DND-41 (cell line): ENCODE measurements around the gene DENND1A.

ENCODE experiments used
- ATAC-seq: fragments of 200-7000 bp; cut with Tn5 transposase; 3 replicates; pipeline ENCODE4 v1.9.1; 2021; ENCODE audit warnings: low read depth; ENCODE audit not compliant: insufficient read depth
- DNase-seq: peaks from one replicate; pipeline ENCODE4 v3.0.0-alpha.2; 2020
- H2AFZ ChIP-seq: 2 replicates; pipeline ENCODE4 v1.6.0; 2012; ENCODE audit warnings: low read depth, low read length
- H3K27ac ChIP-seq: 2 replicates; pipeline ENCODE4 v1.5.1; 2012; ENCODE audit warnings: low read length, inconsistent platforms
- H3K27me3 ChIP-seq: fragments of 200-600 bp; sonication (generic); 2 replicates; pipeline ENCODE4 v1.6.0; 2012; ENCODE audit warnings: low read length, mild to moderate bottlenecking, inconsistent platforms; ENCODE audit not compliant: insufficient read depth, poor library complexity
- H3K36me3 ChIP-seq: 2 replicates; pipeline ENCODE4 v1.5.1; 2012; ENCODE audit warnings: low read length, inconsistent platforms; ENCODE audit not compliant: insufficient read depth
- H3K4me1 ChIP-seq: 2 replicates; pipeline ENCODE4 v1.5.1; 2012; ENCODE audit warnings: mild to moderate bottlenecking, low read length; ENCODE audit not compliant: insufficient read depth
- H3K4me2 ChIP-seq: 2 replicates; pipeline ENCODE4 v1.6.0; 2012; ENCODE audit warnings: mild to moderate bottlenecking, moderate library complexity, low read length, inconsistent platforms; ENCODE audit not compliant: insufficient read depth
- H3K4me3 ChIP-seq, 2 experiments: fragments of 200-600 bp in 1 of 2; shearing (Covaris generic) in 1 of 2; 2 replicates each; pipeline ENCODE4 v1.5.1; 2012 to 2016; ENCODE audit warnings: inconsistent platforms in 2 of 2, low read length in 2 of 2, mild to moderate bottlenecking in 2 of 2, low read depth in 1 of 2, moderate library complexity in 1 of 2
- H3K79me2 ChIP-seq: 2 replicates; pipeline ENCODE4 v1.6.0; 2012; ENCODE audit warnings: low read length, inconsistent platforms; ENCODE audit not compliant: insufficient read depth
- H3K9ac ChIP-seq: 2 replicates; pipeline ENCODE4 v1.6.0; 2012; ENCODE audit warnings: low read depth, mild to moderate bottlenecking, inconsistent platforms, low read length, moderate library complexity
- H3K9me3 ChIP-seq: 2 replicates; pipeline ENCODE4 v1.5.1; 2012; ENCODE audit warnings: low read length, moderate library complexity, mild to moderate bottlenecking, inconsistent platforms; ENCODE audit not compliant: insufficient read depth, severe bottlenecking
- H4K20me1 ChIP-seq: 2 replicates; pipeline ENCODE4 v1.6.0; 2012; ENCODE audit warnings: low read length; ENCODE audit not compliant: insufficient read depth
- EZH2 ChIP-seq: IDR thresholded peaks from 3 replicates; pipeline ENCODE4 v1.6.1; 2012; ENCODE audit warnings: borderline replicate concordance, low read depth, mild to moderate bottlenecking, moderate library complexity, low read length, inconsistent platforms; ENCODE audit not compliant: severe bottlenecking
- TF ChIP-seq, protein P1 (sequence below): IDR thresholded peaks from 2 replicates; pipeline ENCODE4 v1.5.1; 2012; ENCODE audit warnings: borderline replicate concordance, low read length, moderate library complexity, mild to moderate bottlenecking; ENCODE audit not compliant: poor library complexity, severe bottlenecking; ENCODE audit errors: extremely low read depth

Gene DENND1A

DNA sequence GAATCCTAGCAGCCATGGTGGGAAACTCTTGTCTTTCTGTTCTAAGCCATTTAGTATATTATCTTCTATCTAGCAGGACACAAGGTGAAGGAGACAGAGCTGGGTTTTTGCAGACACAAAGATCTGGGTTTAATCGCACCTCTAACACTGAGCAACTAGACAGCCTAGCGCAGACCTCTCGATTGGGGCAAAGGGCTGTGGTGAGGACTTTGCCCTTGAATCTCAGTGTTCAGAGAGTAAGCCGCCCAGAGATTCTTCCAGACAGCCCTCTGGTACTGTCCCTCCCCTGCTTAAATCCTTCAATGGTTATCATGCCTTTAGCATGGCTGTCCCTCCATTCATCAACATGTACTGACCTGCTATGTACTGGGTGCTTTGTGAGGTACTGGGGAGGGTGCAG is 445.8 kb downstream of the DENND1A start:
- Histone ChIP-seq H3K9ac (no peak overlapping the region), H3K79me2 (no peaks in the 10 kb centered on the region), H4K20me1 (no peaks in the 10 kb centered on the region), H3K9me3 (no peaks in the 10 kb centered on the region), H2AFZ (no peak overlapping the region), H3K4me1 (no peaks in the 10 kb centered on the region), H3K36me3 (no peaks in the 10 kb centered on the region), H3K4me3 (no peak overlapping the region), H3K27me3 (no peaks in the 10 kb centered on the region), H3K4me2 (no peak overlapping the region), H3K27ac (no peak overlapping the region)
- ATAC-seq (no peak), DNase-seq (no peak)
- no peak for TF ChIP-seq EZH2
- TF ChIP-seq, protein P1, sequence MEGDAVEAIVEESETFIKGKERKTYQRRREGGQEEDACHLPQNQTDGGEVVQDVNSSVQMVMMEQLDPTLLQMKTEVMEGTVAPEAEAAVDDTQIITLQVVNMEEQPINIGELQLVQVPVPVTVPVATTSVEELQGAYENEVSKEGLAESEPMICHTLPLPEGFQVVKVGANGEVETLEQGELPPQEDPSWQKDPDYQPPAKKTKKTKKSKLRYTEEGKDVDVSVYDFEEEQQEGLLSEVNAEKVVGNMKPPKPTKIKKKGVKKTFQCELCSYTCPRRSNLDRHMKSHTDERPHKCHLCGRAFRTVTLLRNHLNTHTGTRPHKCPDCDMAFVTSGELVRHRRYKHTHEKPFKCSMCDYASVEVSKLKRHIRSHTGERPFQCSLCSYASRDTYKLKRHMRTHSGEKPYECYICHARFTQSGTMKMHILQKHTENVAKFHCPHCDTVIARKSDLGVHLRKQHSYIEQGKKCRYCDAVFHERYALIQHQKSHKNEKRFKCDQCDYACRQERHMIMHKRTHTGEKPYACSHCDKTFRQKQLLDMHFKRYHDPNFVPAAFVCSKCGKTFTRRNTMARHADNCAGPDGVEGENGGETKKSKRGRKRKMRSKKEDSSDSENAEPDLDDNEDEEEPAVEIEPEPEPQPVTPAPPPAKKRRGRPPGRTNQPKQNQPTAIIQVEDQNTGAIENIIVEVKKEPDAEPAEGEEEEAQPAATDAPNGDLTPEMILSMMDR = no peak

DNA sequence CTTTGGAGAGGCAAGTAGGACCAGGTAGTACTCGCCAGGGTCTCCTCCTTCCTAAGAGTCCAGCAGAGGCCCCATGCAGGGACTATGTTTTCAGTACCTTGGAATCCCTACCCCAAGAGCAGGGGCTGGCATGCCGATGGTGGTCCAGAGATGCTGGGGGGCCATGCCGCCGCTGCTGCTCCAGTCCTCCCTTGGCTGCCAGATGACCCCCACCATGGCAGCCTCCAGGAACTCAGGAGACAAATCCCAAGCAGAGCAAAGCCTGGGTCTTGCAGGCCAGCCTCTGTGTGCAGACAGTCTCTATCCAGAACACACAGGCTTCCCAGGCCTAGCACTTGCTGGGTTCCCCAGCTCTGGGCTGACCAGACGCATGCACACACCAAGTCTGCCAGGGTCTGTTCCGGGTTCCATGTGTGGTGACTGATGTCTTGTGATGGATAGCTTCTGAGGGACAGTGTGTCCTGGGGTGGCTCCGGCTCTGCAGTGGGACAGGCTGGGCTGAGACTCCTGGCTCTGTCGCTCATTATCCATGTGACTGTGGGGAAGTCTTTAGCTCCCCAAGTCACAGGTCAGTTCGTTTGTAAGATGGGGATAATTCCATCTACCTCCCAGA is 446.6 kb downstream of the DENND1A start:
- TF ChIP-seq, protein P1 = no peak
- no peak for TF ChIP-seq EZH2
- Histone ChIP-seq H3K4me2 (no peak overlapping the region), H3K36me3 (no peaks in the 10 kb centered on the region), H3K4me1 (no peaks in the 10 kb centered on the region), H3K27me3 (no peaks in the 10 kb centered on the region), H3K9ac (no peak overlapping the region), H3K27ac (no peak overlapping the region), H2AFZ (no peak overlapping the region), H4K20me1 (no peaks in the 10 kb centered on the region), H3K9me3 (no peaks in the 10 kb centered on the region), H3K79me2 (no peaks in the 10 kb centered on the region), H3K4me3 (no peak overlapping the region)
- ATAC-seq (no peak), DNase-seq (no peak)

DNA sequence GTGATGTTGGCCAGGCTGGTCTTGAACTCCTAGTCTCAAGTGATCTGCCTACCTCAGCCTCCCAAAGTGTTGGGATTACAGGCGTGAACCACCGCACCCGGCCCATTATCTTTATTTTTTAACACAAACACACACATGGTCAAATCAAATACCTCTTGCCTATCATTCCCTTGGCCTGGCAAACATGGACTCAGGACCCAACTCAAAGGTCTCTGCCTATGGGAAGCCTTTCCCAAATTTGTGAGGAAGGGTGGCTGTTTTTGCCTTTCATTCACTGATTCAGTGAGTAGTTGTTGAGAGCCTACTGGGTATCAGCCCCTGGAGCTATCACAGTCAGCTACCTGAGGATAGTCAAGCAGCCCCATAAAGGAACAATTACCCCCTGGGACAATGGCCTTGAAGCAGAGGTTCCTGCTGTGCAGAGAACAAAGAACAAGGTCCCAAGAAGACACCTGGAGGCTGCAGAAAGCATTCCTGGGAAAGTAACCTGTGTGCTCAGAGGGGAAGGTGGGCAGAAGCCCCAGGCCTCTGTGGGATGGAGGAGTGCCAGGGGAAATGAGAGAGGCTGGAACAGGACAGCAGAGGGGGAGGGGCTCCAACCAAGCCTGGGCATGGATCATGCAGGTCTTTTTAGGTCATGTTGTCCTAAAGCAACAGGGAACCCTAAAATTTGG is 447.5 kb downstream of the DENND1A start:
- no peaks in the 10 kb centered on the region for H3K79me2 ChIP-seq
- no peaks in the 10 kb centered on the region for H3K27me3 ChIP-seq
- ATAC-seq (no peak), DNase-seq (no peak)
- TF ChIP-seq, protein P1 = no peak
- TF ChIP-seq EZH2 = no peak
- H3K4me3 ChIP-seq = no peak overlapping the region
- H3K4me1 ChIP-seq = no peaks in the 10 kb centered on the region
- H4K20me1 ChIP-seq = no peaks in the 10 kb centered on the region
- H2AFZ ChIP-seq = no peak overlapping the region
- H3K27ac ChIP-seq = no peak overlapping the region
- H3K9ac ChIP-seq = no peak overlapping the region
- H3K36me3 ChIP-seq = no peaks in the 10 kb centered on the region
- H3K4me2 ChIP-seq = no peak overlapping the region
- H3K9me3 ChIP-seq = no peaks in the 10 kb centered on the region
